Uterus (tissue), 2 donors: ENCODE results near the gene SLC6A1.

Experiments used
- CTCF ChIP-seq, 4 experiments: fragments of 200-600 bp in 2 of 4; fragments of 450-650 bp in 2 of 4; sonication (generic) in 2 of 4; IDR thresholded peaks; one replicate each; pipeline ENCODE4 v1.5.1; 2016 to 2019; ENCODE audit warnings: antibody characterized with exemption in 4 of 4, mild to moderate bottlenecking in 2 of 4, moderate library complexity in 1 of 4
- POLR2A ChIP-seq, 2 donors: fragments of 450-650 bp; IDR thresholded peaks; one replicate each; pipeline ENCODE4 v1.6.1; 2016; ENCODE audit warnings: antibody characterized with exemption in 2 of 2, mild to moderate bottlenecking in 1 of 2, moderate library complexity in 1 of 2

- TF ChIP-seq CTCF (IDR thresholded peaks at IDR 0.05) (no peak), POLR2A (IDR thresholded peaks at IDR 0.05) (no peak)
Observed at GRCh38 chr3:11059799-11060115, 67.2 kb downstream of the SLC6A1 start.
